Activated gamma-delta T cell treated with anti-CD3 and anti-CD28 coated beads, Interleukin-2, amount 50 U/mL, for 16 hours (primary cell): ENCODE results near the gene LYPD3.
"Not testable (repeated sequence)": the region's sequence is repeated elsewhere in the genome, so short reads cannot be mapped to it uniquely, and the experiment has no call there.

Experiments
- DNase-seq: peaks from one replicate; pipeline ENCODE4 v3.0.0-alpha.2; 2020; ENCODE audit warnings: low read depth

LYPD3 gene

GRCh38 chr19:43461303-43461702 lies 4.1 kb downstream of the LYPD3 start:
- DNase-seq, result no peak

GRCh38 chr19:43460362-43461016 lies 4.9 kb downstream of the LYPD3 start:
- no peak for DNase-seq

GRCh38 chr19:43457809-43458208 lies 7.6 kb downstream of the LYPD3 start:
- no peak for DNase-seq

- no peak for DNase-seq
Measured at GRCh38 chr19:43455321-43456113, 9.9 kb downstream of the LYPD3 start.

GRCh38 chr19:43454031-43454430 lies 11.4 kb downstream of the LYPD3 start:
- no peak for DNase-seq

GRCh38 chr19:43452582-43452981 lies 12.8 kb downstream of the LYPD3 start:
- no peak for DNase-seq

- DNase-seq, result no peak
Measured at GRCh38 chr19:43450545-43450997, 14.8 kb downstream of the LYPD3 start.

GRCh38 chr19:43447655-43448054 lies 17.8 kb downstream of the LYPD3 start:
- DNase-seq, result no peak

- DNase-seq, result peak; percentile 67
Measured at GRCh38 chr19:43446746-43447489, 18.5 kb downstream of the LYPD3 start.

GRCh38 chr19:43445426-43445825 lies 20.0 kb downstream of the LYPD3 start:
- DNase-seq, result no peak

GRCh38 chr19:43444531-43445287 lies 20.7 kb downstream of the LYPD3 start:
- DNase-seq, result no peak

GRCh38 chr19:43444091-43444490 lies 21.3 kb downstream of the LYPD3 start:
- DNase-seq, result not testable (repeated sequence)

GRCh38 chr19:43441716-43442115 lies 23.7 kb downstream of the LYPD3 start:
- no peak for DNase-seq

GRCh38 chr19:43439709-43440063 lies 25.7 kb downstream of the LYPD3 start:
- no peak for DNase-seq

- DNase-seq, result peak; percentile 23
Measured at GRCh38 chr19:43439032-43439708, 26.2 kb downstream of the LYPD3 start.

GRCh38 chr19:43438291-43439031 lies 26.9 kb downstream of the LYPD3 start:
- no peak for DNase-seq

GRCh38 chr19:43437712-43438111 lies 27.7 kb downstream of the LYPD3 start:
- no peak for DNase-seq

GRCh38 chr19:43437284-43437683 lies 28.1 kb downstream of the LYPD3 start:
- DNase-seq, result not testable (repeated sequence)

GRCh38 chr19:43435775-43436174 lies 29.6 kb downstream of the LYPD3 start:
- DNase-seq, result no peak

GRCh38 chr19:43433689-43434088 lies 31.7 kb downstream of the LYPD3 start:
- DNase-seq, result no peak

GRCh38 chr19:43433358-43433673 lies 32.1 kb downstream of the LYPD3 start:
- no peak for DNase-seq
